Right cardiac atrium (tissue), 5 donors: ENCODE results near the gene RETSAT. TPM values are rescaled to one million over a fixed set of nuclear protein-coding genes. Genes with fewer than 3 reads are reported as not detected.

ENCODE experiments used
- ATAC-seq, 2 donors: fragments of 200-7000 bp; cut with Tn5 transposase; one replicate each; pipeline versions ENCODE4 v1.8.0 to v1.9.1; 2020; ENCODE audit warnings: moderate library complexity in 2 of 2, mild to moderate bottlenecking in 1 of 2
- DNase-seq, 3 donors: peaks; one replicate each; pipeline ENCODE4 v3.0.0-alpha.2; 2020
- H3K27ac ChIP-seq: one replicate; pipeline ENCODE4 v1.5.1; 2013; ENCODE audit warnings: mild to moderate bottlenecking, low read length, control low read depth, moderate library complexity
- H3K27me3 ChIP-seq: one replicate; pipeline ENCODE4 v1.6.1; 2013; ENCODE audit not compliant: control insufficient read depth, insufficient read depth
- H3K4me1 ChIP-seq: one replicate; pipeline ENCODE4 v1.6.1; 2013; ENCODE audit warnings: low read length; ENCODE audit not compliant: control insufficient read depth, insufficient read depth
- H3K4me3 ChIP-seq: one replicate; pipeline ENCODE4 v1.5.1; 2013; ENCODE audit warnings: low read length, control low read depth
- H3K9me3 ChIP-seq: one replicate; pipeline ENCODE4 v1.6.1; 2013; ENCODE audit warnings: low read length; ENCODE audit not compliant: control insufficient read depth
- WGBS: extraction: QIAGEN DNeasy Blood & Tissue Kit; methylation state at CpG from one replicate; pipeline ENCODE4 v1.1.7; 2013; 5-methylcytosine and 5-hydroxymethylcytosine counted together
- intact Hi-C, 4 donors: fragments of 100-400 bp; cut with DNase I; formaldehyde crosslinking; loops; one replicate each; pipeline versions ENCODE4 v1.11.0 to v1.14.0; 2022 to 2023
- long read RNA-seq, 4 donors: library from polyadenylated mRNA; unstranded; transcript quantifications; one replicate each; pipeline ENCODE4 v2.0.0, GENCODE V29; 2020 to 2021
- polyA plus RNA-seq: library from polyadenylated mRNA; stranded (reverse); fragments of 200-250 nt; gene quantifications from one replicate; pipeline ENCODE4 v1.2.3, GENCODE V29; 2013
- total RNA-seq, 4 donors: library from RNA; stranded (reverse); fragmentation: NEBNext Ultra II Directional; extraction: Animal tissue kit (Norgen Biotek cat#: 25700); gene quantifications; one replicate each; pipeline ENCODE4 v1.2.1, GENCODE V29; 2021
- donor health status: healthy with polysubstance abuse.
- donor health status: DM: no; HTN: yes; CAD: no.
- donor health status: DM: no; HTN: no; CAD: no.
- donor health status: DM: no; HTN: yes; CAD: no; lungs with severe emphysema.
- donor health status: DM: yes; HTN: yes; CAD: no.

Gene RETSAT
- total RNA-seq, result 10 to 100 TPM; 22.4 to 33.5 (median 27.9) TPM
- polyA plus RNA-seq, result 31.9 TPM
- long read RNA-seq, donor 1, transcript RETSAT-201 (11 exons, 3,100 nt), result major isoform, 5 of 11 reads
- long read RNA-seq, donor 1, partial matches to known transcripts, result 6 of 11 reads
- long read RNA-seq, donor 1, other reads (novel, unspliced or antisense), result 0 of 11 reads
- long read RNA-seq, donor 2, transcript RETSAT-201 (11 exons, 3,100 nt), result major isoform, 5 of 5 reads
- long read RNA-seq, donor 2, partial matches to known transcripts, result 0 of 5 reads
- long read RNA-seq, donor 2, other reads (novel, unspliced or antisense), result 0 of 5 reads
- long read RNA-seq, donor 3, transcript RETSAT-201 (11 exons, 3,100 nt), result major isoform, 12 of 26 reads
- long read RNA-seq, donor 3, partial matches to known transcripts, result 9 of 26 reads
- long read RNA-seq, donor 3, other reads (novel, unspliced or antisense), result 5 of 26 reads
- long read RNA-seq, donor 4, partial matches to known transcripts, result 3 of 8 reads
- long read RNA-seq, donor 4, other reads (novel, unspliced or antisense), result 1 of 8 reads

DNA sequence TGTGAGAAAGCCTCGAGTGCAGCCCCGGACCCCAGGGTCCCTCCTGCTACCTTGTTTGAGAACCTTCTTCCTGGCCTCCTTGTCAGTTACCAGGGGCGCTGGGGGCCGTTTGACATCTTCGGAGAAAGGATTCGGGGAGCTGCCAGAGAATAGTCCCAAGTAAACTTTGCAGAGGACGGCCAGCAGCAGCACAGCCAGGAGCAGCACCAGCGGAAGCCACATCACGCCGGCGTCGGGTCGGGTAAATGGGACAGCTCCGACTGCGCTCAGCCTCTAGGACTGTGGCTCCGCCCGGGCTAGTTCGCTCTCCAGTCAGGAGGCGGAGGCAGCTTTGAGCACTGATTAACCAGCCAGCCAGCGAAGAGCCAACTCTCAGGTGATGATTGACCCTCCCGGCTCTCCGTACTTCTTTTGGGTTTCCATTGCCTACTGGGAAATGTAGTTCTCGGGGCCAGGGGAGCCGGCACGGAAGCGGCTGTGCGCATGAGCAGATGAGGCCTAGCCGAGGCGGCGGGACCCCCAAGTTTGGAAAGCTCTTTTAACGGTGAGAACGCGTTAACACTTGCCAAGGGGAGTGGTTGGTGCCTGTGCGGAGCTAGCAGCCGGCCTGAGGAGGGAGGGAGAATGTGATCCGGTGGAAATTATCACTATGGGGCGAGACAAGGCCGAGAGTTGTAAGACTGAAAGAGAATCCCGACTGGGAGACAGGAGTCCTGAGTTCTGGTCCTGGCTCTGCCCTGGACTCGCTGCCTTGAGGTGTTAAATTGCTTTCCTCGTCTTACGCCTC is at the start of gene RETSAT, which contains the start of gene ELMOD3:
TSS of gene RETSAT (minus strand) at position 243 of the 787 bp plus-strand sequence. CDS start at position 222, 21 bp downstream.
TSS of gene ELMOD3 (plus strand) at position 484 of the 787 bp plus-strand sequence. CDS start 2,430 bp downstream, outside the sequence.
- under 1% methylated on average over 42 of the region's 42 CpGs for WGBS
- peak; percentile 97 to 98 for ATAC-seq
- Histone ChIP-seq H3K27me3 (no peaks in the 10 kb centered on the region), H3K4me1 (peaks cover 6% of the 10 kb centered on the region), H3K4me3 (peak within 1 kb of the TSS; percentile 89), H3K27ac (peak within 1 kb of the TSS; percentile 91), H3K9me3 (no peaks in the 10 kb centered on the region)
- intact Hi-C loops, result no loop called here
- DNase-seq, result peak; percentile 97 to 98 (median 97)

DNA sequence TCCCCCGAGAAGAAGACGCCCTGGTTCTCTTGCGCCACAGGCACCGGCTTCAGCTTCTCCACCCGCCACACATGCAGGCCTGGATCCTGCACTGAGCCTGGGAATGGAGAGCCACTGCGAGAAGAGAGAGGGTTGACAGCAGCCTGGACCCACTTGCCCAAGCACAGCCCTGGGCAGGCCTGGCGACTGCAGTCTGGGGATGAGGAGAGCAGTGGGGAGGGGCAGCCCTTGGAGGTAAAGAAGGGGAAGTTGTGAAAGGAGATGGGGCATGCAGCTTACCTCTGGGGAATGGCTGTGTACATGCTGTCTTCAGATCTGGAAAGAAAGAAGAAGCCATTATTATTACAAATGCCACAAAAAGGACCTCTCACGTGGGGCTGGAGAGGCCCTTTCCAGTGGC is 47.5 kb upstream of the RETSAT start:
- Histone ChIP-seq H3K4me3 (no peak overlapping the region), H3K27ac (no peak overlapping the region), H3K4me1 (no peaks in the 10 kb centered on the region), H3K9me3 (no peaks in the 10 kb centered on the region), H3K27me3 (no peaks in the 10 kb centered on the region)
- intact Hi-C loops, result no loop called here
- DNase-seq, result no peak
- WGBS, result 90% methylated on average over 8 of the region's 8 CpGs
- no peak for ATAC-seq

DNA sequence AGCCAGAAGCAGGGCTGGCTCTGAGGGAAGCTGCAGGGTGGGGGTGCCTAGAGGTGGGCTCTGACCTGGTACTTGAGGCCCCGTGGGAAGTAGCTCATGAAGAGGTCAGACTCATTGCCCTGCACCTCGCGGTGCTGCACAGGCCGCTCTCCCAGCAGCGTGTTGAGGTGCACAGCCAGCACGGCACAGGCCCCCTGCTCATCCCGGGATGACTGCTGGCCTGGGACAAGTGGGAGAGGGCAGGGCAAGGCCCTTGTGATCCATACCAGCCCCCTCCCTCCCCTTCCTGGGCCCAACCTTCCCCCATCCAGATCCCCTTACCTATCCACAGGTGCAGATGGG is 47.1 kb upstream of the RETSAT start:
- H3K4me1 ChIP-seq, result no peaks in the 10 kb centered on the region
- WGBS, result 91% methylated on average over 7 of the region's 7 CpGs
- intact Hi-C loops, result no loop called here
- H3K27ac ChIP-seq, result no peak overlapping the region
- H3K4me3 ChIP-seq, result no peak overlapping the region
- peak in 1 of 2 donors; percentile 7 for ATAC-seq
- no peaks in the 10 kb centered on the region for H3K27me3 ChIP-seq
- no peaks in the 10 kb centered on the region for H3K9me3 ChIP-seq
- DNase-seq, result no peak

DNA sequence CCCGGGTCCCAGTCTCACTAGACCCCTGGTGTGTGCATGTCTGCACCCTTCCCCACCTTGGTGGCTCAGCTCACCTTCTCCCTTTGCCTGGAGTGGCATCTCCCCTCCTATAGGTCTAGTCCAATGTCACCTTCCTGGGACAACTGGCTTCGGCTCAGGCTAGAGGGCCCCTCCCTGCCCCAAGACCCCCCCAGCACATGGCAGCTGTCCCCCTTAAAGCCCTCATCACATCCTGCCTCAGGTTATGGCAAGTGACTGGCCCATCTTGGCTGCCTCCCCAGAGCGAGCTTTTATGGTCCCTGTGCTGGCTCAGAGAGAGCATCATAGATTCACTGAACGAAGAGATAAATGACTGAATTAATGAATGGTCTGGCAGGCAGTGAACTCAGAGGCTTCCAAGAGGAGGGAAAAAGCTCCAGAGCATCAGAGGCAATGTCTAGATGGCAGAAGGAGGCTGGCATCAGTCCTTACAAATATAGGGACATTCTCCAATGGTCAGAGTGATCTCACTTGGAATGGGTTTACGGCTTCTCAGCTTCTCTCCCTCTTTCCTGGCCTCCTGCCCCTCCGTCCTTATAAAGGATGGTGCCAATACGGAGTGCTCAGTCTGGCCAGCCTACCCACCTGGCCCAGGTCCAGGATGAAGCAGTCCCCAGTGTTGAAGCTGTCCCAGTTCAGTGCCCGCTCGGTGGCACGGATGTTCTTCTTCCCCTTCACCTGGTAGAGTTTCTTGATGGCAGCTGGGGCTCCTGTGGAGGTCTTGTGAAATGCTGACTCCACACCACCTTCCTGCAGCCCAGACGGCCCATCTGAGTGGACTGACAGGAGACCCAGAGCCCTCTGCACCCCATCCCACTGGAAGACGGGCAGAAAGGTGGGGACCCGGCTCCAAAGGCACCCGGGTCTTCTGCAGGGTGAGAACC is 46.5 kb upstream of the RETSAT start:
- Histone ChIP-seq H3K27ac (no peak overlapping the region), H3K4me1 (no peaks in the 10 kb centered on the region), H3K4me3 (no peak overlapping the region), H3K27me3 (no peaks in the 10 kb centered on the region), H3K9me3 (no peaks in the 10 kb centered on the region)
- no peak for ATAC-seq
- 82% methylated on average over 14 of the region's 14 CpGs for WGBS
- intact Hi-C loops, result no loop called here
- no peak for DNase-seq

DNA sequence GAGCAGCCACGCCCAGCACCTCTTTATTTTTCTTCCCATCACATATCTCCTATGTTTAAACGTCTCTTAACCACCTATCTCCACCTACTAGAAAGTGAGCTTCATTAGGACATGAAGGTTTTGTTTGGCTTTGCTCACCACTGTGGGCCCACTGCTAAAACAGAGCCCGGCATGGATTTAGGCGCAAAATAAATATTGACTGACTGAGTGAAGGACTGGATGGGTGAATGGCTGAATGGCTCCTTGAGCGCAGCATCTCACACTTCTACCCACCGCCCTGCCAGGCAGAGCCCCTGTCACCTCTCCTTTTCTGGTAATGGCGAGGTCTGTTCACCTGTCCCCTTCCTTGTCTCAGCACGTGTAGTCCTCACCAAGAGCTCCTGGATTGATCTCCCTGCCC is 45.7 kb upstream of the RETSAT start:
- intact Hi-C loops, result no loop called here
- Histone ChIP-seq H3K4me1 (no peaks in the 10 kb centered on the region), H3K27ac (no peak overlapping the region), H3K4me3 (no peak overlapping the region), H3K27me3 (no peaks in the 10 kb centered on the region), H3K9me3 (no peaks in the 10 kb centered on the region)
- whole genome bisulfite sequencing, result 94% methylated on average over 8 of the region's 8 CpGs
- DNase-seq (no peak), ATAC-seq (no peak)

DNA sequence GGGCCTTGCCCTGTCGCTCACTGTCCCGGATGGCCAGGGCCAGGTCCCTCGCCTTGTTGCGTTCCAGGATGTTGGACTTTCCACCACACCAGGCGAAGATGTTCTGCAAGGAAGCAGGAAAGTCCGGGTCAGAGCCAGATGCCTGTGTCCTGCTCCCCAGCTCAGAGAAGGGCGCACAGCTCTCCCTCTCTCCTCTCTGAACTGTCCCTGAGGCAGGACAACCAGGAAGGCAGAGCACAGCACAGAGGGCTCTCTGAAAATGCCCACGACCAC is 44.8 kb upstream of the RETSAT start:
- intact Hi-C loops, result no loop called here
- Histone ChIP-seq H3K27me3 (no peaks in the 10 kb centered on the region), H3K9me3 (no peaks in the 10 kb centered on the region), H3K27ac (no peak overlapping the region), H3K4me1 (no peaks in the 10 kb centered on the region), H3K4me3 (no peak overlapping the region)
- WGBS, result 93% methylated on average over 8 of the region's 8 CpGs
- ATAC-seq (no peak), DNase-seq (no peak)

DNA sequence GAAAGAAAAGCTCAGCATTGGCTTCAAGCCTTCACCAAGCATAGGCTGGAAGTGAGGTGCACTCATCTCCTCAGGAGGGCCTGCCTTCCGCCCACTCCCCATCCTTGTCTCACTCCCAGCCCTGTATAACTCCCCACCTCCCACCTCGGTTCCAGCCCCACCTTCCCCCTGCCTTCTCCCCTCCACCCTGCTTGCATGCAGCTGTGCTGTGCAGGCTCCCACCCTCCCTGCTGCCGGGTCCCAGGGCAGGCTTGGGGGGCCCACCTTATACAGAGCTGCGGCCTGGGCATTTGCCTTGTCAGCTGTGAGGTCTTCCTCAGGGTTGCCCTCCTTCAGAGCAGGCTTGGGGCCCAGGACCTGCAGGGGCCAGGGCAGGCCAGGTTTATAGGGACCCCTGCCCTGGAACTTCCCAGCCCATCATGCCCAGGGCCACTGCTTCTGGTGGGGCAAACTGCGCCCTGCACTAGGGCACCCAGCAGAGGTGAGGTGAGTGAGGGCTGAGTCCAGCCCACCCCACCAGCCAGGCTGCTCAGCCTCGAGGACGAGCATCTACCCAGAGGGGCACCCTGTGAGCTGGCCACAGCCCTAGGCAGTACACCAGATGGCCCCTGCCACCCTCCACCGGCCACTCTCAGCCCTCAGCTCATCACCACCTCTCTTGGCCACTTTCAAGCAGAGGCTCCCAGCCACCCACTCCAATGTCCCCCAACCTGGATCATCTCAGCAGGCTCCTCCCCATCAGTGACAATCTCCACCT is 44.3 kb upstream of the RETSAT start:
- 93% methylated on average over 8 of the region's 8 CpGs for WGBS
- ATAC-seq (no peak), DNase-seq (no peak)
- Histone ChIP-seq H3K9me3 (no peaks in the 10 kb centered on the region), H3K4me1 (no peaks in the 10 kb centered on the region), H3K27me3 (no peaks in the 10 kb centered on the region), H3K27ac (no peak overlapping the region), H3K4me3 (no peak overlapping the region)
- intact Hi-C loops, result no loop called here

DNA sequence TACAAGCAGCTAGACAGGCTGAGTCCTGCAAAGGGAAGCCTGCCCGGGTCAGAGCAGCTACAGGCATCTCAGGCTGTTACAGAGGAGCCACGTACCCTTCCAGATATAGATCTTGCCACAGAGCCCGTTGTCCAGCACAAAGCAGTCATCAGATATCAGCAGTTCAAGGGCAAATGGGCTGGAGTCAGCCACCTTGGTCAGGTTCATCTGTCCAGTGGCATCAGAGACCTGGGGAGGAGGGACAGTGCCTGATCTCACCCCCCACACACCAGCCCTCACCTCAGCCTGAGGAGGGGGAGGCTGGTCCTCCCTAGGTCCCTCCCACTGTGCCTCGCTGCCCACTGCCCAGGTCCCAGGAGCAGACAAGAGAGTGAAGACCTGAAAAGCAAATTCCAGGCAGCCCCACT is 43.6 kb upstream of the RETSAT start:
- DNase-seq, result no peak
- 86% methylated on average over 4 of the region's 4 CpGs for WGBS
- intact Hi-C loops, result no loop called here
- no peak for ATAC-seq
- Histone ChIP-seq H3K4me3 (no peak overlapping the region), H3K27me3 (no peaks in the 10 kb centered on the region), H3K9me3 (no peaks in the 10 kb centered on the region), H3K4me1 (no peaks in the 10 kb centered on the region), H3K27ac (no peak overlapping the region)

DNA sequence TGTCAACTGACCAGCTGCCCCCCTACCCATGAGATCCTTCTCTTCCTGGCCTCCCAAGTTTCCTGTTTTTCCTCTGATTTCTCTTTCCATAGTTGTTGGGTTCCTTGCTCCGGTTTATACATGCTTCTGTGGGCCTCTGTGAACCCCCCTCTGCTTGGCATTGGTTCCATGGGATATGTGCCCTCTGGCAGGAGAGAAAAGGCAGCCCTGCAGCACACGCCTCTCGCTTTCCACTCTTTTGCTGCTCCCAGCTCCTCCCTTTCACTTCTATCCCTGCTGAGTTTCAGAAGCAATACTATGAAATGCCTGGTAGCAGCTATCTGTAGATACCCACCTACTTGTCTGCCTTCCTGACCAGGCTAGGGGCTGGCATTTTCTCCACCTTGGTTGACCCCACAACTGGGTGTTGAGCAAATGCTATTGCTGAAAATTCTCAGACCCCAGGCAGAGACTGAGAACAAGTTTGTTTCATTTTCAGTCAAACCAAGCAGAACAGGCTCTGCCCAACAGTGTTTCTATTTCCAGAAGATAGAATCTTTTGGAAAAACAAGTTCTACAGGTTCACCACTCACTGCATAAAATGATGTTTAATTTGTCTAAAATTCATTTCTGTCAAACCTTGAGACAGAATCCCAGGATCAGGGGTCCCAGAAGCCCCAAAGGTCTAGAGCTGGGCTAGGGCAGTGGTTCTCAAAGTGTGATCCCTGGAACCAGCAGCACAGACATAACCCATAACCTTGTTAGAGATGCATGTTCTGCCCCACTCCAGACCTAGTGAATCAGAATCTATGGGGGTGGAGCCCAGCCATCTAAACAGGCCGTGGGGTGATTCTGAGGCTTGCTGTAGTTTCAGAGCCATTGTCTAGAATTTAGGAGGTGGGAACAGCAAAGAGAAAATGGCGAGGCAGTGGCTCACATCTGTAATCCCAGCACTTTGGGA is 42.5 kb upstream of the RETSAT start:
- WGBS, result 55% methylated on average over 5 of the region's 5 CpGs
- H3K4me1 ChIP-seq, result no peaks in the 10 kb centered on the region
- ATAC-seq, result peak in 1 of 2 donors; percentile 22
- no peaks in the 10 kb centered on the region for H3K9me3 ChIP-seq
- DNase-seq, result no peak
- H3K27ac ChIP-seq, result no peak overlapping the region
- H3K27me3 ChIP-seq, result no peaks in the 10 kb centered on the region
- intact Hi-C loops, result no loop called here
- no peak overlapping the region for H3K4me3 ChIP-seq
